Neural progenitor cell (in vitro differentiated cells): Measurements from ENCODE around the gene LITAFD. TPM values are rescaled to one million over a fixed set of nuclear protein-coding genes. Genes with fewer than 3 reads are reported as not detected.

ENCODE experiments used
- DNase-seq: peaks from one replicate; pipeline ENCODE4 v3.0.0-alpha.2; 2016; ENCODE audit warnings: low spot score
- H2AFZ ChIP-seq: fragments of 200-600 bp; sonication (generic); replicated peaks from 2 replicates; pipeline ENCODE4 v1.6.1; 2016; ENCODE audit warnings: antibody characterized with exemption
- H3F3A ChIP-seq: fragments of 200-600 bp; sonication (generic); 2 replicates; pipeline ENCODE4 v1.6.1; 2016; ENCODE audit warnings: antibody characterized with exemption, low read depth
- H3K27ac ChIP-seq: fragments of 200-600 bp; sonication (generic); 2 replicates; pipeline ENCODE4 v1.5.1; 2016; ENCODE audit warnings: mild to moderate bottlenecking
- H3K27me3 ChIP-seq: fragments of 200-600 bp; sonication (generic); 2 replicates; pipeline ENCODE4 v1.6.1; 2016; ENCODE audit warnings: mild to moderate bottlenecking, moderate library complexity
- H3K36me3 ChIP-seq: fragments of 200-600 bp; sonication (generic); 2 replicates; pipeline ENCODE4 v1.5.1; 2016
- H3K4me1 ChIP-seq: fragments of 200-600 bp; sonication (generic); 2 replicates; pipeline ENCODE4 v1.6.1; 2016; ENCODE audit warnings: mixed run types
- H3K4me2 ChIP-seq: fragments of 200-600 bp; sonication (generic); 2 replicates; pipeline ENCODE4 v1.6.1; 2016
- H3K4me3 ChIP-seq: fragments of 200-600 bp; sonication (generic); 2 replicates; pipeline ENCODE4 v1.5.1; 2016
- H3K79me2 ChIP-seq: fragments of 200-600 bp; sonication (generic); 2 replicates; pipeline ENCODE4 v1.6.1; 2016; ENCODE audit warnings: low read depth
- H3K9ac ChIP-seq: fragments of 200-600 bp; sonication (generic); 2 replicates; pipeline ENCODE4 v1.6.1; 2016
- H3K9me3 ChIP-seq: fragments of 200-600 bp; sonication (generic); 2 replicates; pipeline ENCODE4 v1.5.1; 2016; ENCODE audit warnings: low read depth
- H4K20me1 ChIP-seq: fragments of 200-600 bp; sonication (generic); 2 replicates; pipeline ENCODE4 v1.6.1; 2016; ENCODE audit warnings: low read depth
- H3K27ac Mint-ChIP-seq: 3 replicates; pipeline ENCODE4 v1.8.0; 2021; ENCODE audit warnings: mixed read lengths
- H3K27me3 Mint-ChIP-seq: 2 replicates; pipeline ENCODE4 v1.8.0; 2022; ENCODE audit warnings: low read depth, mild to moderate bottlenecking, inconsistent platforms, moderate library complexity, mixed read lengths; ENCODE audit not compliant: insufficient read depth
- H3K36me3 Mint-ChIP-seq: 3 replicates; pipeline ENCODE4 v1.8.0; 2021; ENCODE audit warnings: mixed read lengths
- H3K4me1 Mint-ChIP-seq: 3 replicates; pipeline ENCODE4 v1.8.0; 2021; ENCODE audit warnings: mixed read lengths
- H3K4me3 Mint-ChIP-seq: 3 replicates; pipeline ENCODE4 v1.8.0; 2021; ENCODE audit warnings: mild to moderate bottlenecking, moderate library complexity, mixed read lengths
- H3K9me3 Mint-ChIP-seq: 3 replicates; pipeline ENCODE4 v1.8.0; 2020; ENCODE audit warnings: mixed read lengths
- EZH2 ChIP-seq: fragments of 200-600 bp; sonication (generic); IDR thresholded peaks from 2 replicates; pipeline ENCODE4 v1.6.1; 2017; ENCODE audit warnings: antibody characterized with exemption, mild to moderate bottlenecking, moderate library complexity
- EZH2phosphoT487 ChIP-seq: fragments of 200-600 bp; sonication (generic); IDR thresholded peaks from 2 replicates; pipeline ENCODE4 v1.6.1; 2017; ENCODE audit warnings: antibody characterized with exemption
- total RNA-seq: library from RNA; depleted of rRNA; stranded (reverse); fragments of >200 nt; gene quantifications from 2 replicates; pipeline ENCODE4 v1.2.3, GENCODE V29; 2015; ENCODE audit warnings: low replicate concordance
- TF ChIP-seq, protein P1 (sequence below): fragments of 200-600 bp; sonication (generic); IDR thresholded peaks from 2 replicates; pipeline ENCODE4 v1.5.1; 2017; ENCODE audit warnings: antibody characterized with exemption, mild to moderate bottlenecking

The LITAFD gene
- total RNA-seq, 1 donor from 2014 or later: not detected

DNA sequence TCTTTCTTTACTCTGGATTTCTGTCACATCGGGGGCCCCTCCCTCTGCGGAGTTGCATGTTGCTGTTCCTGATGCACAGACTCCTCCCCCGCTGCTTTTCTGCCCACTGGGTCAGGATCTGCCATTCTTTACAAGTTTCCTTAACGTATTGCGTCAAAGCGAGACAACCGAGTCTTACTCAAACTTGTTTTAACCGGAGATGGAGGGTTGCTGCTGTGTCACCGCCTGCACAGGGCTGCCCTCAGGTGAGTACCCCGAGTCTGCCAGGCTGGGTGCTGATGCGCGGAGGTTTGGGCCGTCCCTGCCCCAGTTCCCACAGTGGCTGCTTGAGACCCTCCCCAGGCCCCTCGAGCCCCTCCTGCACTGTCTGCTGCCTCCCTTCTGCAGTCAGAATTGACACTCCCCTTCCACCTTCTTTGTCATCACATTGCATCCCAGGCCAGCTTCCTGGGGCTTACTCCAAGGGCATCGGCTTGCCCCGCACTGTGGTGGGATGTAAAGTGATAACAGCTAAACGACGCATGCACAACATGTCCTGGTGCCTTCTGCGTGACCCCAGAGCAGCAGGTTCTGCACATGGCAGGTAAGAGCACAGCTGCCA, 32.6 kb upstream of the LITAFD start:
- DNase-seq: no peak
- H3K27me3 ChIP-seq: no peaks in the 10 kb centered on the region
- Mint-ChIP-seq H3K27ac (peak overlapping the region; percentile 64), H3K9me3 (no peaks in the 10 kb centered on the region), H3K4me3 (peak overlapping the region; percentile 34), H3K27me3 (peaks cover 7% of the 10 kb centered on the region), H3K36me3 (peaks cover 32% of the 10 kb centered on the region), H3K4me1 (peaks cover 11% of the 10 kb centered on the region)
- H2AFZ ChIP-seq: no peak overlapping the region
- H3K4me1 ChIP-seq: no peaks in the 10 kb centered on the region
- no peak overlapping the region for H3K4me2 ChIP-seq
- no peaks in the 10 kb centered on the region for H3K36me3 ChIP-seq
- H3K79me2 ChIP-seq: peaks cover 15% of the 10 kb centered on the region
- no peak overlapping the region for H3K9ac ChIP-seq
- H3K9me3 ChIP-seq: no peaks in the 10 kb centered on the region
- H3K4me3 ChIP-seq: no peak overlapping the region
- TF ChIP-seq EZH2: no peak
- TF ChIP-seq, protein P1, sequence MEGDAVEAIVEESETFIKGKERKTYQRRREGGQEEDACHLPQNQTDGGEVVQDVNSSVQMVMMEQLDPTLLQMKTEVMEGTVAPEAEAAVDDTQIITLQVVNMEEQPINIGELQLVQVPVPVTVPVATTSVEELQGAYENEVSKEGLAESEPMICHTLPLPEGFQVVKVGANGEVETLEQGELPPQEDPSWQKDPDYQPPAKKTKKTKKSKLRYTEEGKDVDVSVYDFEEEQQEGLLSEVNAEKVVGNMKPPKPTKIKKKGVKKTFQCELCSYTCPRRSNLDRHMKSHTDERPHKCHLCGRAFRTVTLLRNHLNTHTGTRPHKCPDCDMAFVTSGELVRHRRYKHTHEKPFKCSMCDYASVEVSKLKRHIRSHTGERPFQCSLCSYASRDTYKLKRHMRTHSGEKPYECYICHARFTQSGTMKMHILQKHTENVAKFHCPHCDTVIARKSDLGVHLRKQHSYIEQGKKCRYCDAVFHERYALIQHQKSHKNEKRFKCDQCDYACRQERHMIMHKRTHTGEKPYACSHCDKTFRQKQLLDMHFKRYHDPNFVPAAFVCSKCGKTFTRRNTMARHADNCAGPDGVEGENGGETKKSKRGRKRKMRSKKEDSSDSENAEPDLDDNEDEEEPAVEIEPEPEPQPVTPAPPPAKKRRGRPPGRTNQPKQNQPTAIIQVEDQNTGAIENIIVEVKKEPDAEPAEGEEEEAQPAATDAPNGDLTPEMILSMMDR: no peak
- no peak for TF ChIP-seq EZH2phosphoT487
- H3F3A ChIP-seq: peaks cover 23% of the 10 kb centered on the region
- no peak overlapping the region for H3K27ac ChIP-seq
- H4K20me1 ChIP-seq: peaks cover 19% of the 10 kb centered on the region

DNA sequence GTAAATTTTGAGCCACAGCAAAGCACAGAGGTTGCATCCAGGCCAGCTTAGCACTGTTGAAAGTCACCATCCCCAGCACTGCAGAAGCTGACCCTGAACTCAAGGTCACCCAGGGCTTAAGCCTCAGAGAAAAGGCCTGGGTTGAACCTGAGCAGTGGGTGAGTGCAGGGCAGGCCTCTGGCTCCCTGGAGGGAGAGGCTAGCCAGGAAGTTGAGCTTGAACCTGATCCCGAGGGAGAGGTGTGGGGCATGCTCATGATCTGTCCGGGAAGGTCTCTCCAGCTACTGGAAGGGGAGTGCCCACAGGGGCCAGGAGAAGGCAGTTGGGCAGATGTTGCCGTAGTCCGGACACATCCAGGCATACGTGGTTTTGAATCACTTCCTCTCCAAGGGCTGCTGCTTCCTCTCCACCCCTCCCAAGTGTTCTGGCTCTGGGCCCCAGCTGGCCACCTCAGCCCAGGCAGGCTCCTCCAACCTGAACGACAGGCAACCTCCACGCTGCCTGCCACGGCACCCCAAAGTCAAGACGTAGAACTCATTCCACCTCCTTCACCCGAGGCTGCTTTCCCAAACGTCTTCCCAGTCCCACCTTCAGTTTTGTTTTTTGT, 31.8 kb upstream of the LITAFD start:
- Histone ChIP-seq H3K4me2 (no peak overlapping the region), H3K9me3 (no peaks in the 10 kb centered on the region), H3K4me1 (no peaks in the 10 kb centered on the region), H4K20me1 (peaks cover 28% of the 10 kb centered on the region), H3K9ac (no peak overlapping the region), H3K27me3 (no peaks in the 10 kb centered on the region), H3K4me3 (no peak overlapping the region), H3K79me2 (peaks cover 14% of the 10 kb centered on the region), H3F3A (peaks cover 23% of the 10 kb centered on the region), H3K36me3 (no peaks in the 10 kb centered on the region), H2AFZ (no peak overlapping the region), H3K27ac (no peak overlapping the region)
- Mint-ChIP-seq H3K4me1 (peaks cover 16% of the 10 kb centered on the region), H3K27ac (no peak overlapping the region), H3K4me3 (no peak overlapping the region), H3K36me3 (peaks cover 31% of the 10 kb centered on the region), H3K9me3 (no peaks in the 10 kb centered on the region), H3K27me3 (peaks cover 7% of the 10 kb centered on the region)
- DNase-seq: no peak
- TF ChIP-seq EZH2phosphoT487 (no peak), EZH2 (no peak)
- TF ChIP-seq, protein P1: no peak

DNA sequence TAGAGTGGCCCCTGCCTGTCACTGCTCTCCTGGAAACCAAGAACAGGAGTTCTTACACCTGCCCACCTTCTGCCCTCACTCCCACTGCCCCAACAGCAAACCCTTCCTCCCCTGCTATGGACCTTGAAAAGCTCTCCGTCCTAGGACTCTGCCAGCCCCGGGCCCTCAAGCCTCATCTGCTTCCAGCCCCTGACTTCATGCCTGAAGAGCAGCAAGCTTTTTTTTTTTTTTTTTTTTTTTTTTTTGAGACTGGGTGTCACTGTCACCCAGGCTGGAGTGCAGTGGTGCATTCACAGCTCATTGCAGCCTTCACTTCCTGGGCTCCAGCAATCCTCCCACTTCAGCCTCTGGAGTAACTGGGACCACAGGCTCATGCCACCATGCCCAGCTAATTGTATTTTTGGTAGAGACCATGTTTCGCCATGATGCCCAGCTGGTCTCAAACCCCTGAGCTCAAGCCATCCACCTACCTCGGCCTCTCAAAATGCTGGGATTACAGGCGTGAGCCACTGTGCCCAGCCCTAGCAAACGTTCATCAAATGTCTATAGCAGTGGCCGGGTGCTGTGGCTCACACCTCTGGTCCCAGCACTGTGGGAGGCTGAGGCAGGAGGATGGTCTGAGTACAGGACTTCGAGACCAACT, 30.3 kb upstream of the LITAFD start:
- Histone ChIP-seq H3K4me2 (no peak overlapping the region), H3K79me2 (no peaks in the 10 kb centered on the region), H2AFZ (no peak overlapping the region), H3K4me3 (no peak overlapping the region), H3K9me3 (no peaks in the 10 kb centered on the region), H3K9ac (no peak overlapping the region), H3K36me3 (no peaks in the 10 kb centered on the region), H3K27me3 (no peaks in the 10 kb centered on the region), H3F3A (peaks cover 21% of the 10 kb centered on the region), H3K4me1 (no peaks in the 10 kb centered on the region), H4K20me1 (peaks cover 38% of the 10 kb centered on the region), H3K27ac (no peak overlapping the region)
- H3K4me1 Mint-ChIP-seq: peaks cover 16% of the 10 kb centered on the region
- no peak for DNase-seq
- no peak for TF ChIP-seq EZH2
- TF ChIP-seq EZH2phosphoT487: no peak
- TF ChIP-seq, protein P1: no peak
- H3K27ac Mint-ChIP-seq: no peak overlapping the region
- H3K9me3 Mint-ChIP-seq: no peaks in the 10 kb centered on the region
- H3K36me3 Mint-ChIP-seq: peaks cover 36% of the 10 kb centered on the region
- H3K4me3 Mint-ChIP-seq: no peak overlapping the region
- peaks cover 5% of the 10 kb centered on the region for H3K27me3 Mint-ChIP-seq
